ENCODE data around the gene FUOM.

The FUOM gene

DNA sequence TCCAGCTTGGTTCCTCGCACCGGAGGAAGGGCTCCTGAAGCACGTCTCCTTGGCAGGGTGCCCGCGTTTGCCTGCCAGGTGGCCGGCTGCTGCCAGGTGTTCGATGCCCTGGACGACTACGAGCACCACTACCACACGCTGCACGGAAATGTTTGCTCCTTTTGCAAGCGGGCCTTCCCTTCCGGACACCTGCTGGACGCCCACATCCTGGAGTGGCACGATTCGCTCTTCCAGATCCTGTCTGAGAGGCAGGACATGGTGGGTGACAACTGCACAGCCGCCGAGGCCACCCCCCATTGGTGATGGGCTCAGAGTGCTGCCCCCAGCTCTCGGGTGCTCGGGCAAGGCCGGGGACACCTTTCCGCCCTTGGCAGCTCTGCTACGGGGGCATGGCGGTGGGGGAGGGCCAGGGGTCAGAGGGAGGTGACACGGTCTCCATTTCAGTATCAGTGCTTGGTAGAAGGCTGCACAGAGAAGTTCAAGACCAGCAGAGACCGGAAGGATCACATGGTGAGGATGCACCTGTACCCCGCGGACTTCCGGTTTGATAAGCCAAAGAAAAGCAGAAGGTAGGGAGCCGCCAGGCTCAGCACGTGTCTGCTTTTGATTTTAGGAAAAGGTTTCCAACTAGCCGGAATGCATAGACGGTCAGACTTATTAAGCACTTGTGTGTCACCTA lies 48.0 kb downstream of the FUOM start:
- no peak for DNase-seq

DNA sequence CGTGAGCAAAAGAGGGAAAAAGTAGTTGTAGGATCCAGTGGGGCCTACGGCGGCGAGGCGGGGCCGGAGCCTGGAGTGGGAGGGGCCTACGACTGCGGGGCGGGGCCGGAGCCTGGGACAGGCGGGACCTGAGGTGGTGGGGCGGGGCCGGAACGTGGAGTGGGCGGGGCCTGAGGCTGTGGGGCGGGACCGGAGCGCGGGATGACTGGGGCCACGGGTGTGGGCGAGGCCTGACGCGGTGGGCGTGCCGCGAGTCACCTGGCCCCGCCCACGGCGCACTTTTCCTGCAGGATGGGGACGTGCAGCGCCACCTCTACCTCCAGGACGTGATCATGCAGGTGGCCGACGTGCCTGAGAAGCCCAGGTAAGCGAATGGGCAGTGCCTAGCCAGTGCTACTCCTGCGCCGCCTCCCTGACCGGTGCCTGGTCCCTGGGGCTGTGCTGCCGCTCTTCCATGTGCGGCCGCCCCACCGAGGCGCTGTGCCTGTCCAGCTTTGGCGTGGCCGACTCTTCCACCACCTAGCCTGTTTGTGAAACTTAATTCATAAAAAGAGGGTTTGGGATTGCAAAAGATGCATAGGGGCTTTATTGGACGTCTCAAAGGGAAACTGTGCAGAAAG lies 48.6 kb downstream of the FUOM start:
- DNase-seq, result peak; percentile 73

DNA sequence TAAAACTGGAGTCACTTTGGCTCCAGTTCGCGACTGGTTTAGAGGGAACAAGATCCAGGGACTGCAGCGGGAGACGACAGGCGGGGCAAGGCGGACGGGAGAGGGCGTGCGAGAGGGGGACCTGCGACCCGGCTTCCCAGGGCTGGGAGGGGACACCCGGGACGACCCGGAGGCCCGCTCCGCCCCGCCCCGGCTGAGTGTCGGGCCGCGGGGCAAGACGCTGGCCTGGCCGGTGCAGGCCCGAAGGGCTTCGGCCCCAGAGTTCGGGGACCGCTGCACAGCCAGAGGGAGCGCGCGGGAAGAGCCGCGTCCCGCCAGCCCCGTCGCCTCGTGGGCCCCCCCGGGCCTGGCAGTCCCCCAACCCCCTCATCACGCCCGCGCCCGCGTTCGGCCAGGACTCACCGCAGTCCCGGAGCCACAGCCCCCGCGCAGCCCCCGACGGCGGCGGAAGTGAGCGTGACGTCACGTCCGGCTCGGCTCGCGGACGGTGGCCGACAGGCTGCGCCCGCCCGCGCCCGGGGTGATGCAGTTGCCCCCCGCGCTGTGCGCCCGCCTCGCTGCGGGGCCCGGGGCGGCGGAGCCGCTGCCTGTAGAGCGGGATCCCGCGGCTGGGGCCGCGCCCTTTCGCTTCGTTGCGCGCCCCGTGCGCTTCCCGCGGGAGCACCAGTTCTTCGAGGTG lies 49.3 kb downstream of the FUOM start, which contains the start of the genes TUBGCP2 and ZNF511:
Gene TUBGCP2 (minus strand): TSS at position 452 of the 679 bp plus-strand sequence. CDS start 5,931 bp downstream, outside the sequence.
Gene ZNF511 (plus strand): TSS at position 494 of the 679 bp plus-strand sequence. CDS start 30 bp downstream, at position 524.
- DNase-seq, result no peak

DNA sequence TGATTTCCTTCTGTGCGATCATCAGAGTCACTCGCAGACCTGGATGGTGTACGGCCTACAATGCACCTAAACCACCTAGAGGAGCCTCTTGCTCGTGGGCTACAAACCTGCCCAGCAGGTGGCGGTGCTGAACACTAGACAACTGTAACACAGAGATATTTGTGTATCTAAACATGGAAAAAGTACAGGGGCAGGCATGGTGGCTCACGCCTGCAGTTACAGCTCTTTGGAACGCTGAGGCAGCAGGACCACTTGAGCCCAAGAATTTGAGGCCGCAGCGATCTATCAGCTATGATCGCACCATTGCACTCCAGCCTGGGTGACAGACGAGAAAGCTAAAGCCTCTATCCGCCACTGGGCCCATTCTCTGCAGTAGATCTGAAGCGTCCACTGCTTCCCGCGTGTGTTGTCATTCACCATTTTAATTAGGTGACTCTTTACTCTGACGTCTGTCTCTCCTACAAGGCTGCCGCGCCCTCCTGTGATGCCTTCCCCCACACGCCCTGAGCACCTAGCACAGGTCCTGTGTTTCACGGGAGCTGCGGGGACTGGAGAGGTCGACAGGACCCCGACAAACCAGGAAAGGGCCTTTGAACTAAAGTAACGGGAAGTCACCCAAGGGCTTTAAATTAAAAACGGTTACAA lies 49.9 kb downstream of the FUOM start:
- DNase-seq, result no peak

DNA sequence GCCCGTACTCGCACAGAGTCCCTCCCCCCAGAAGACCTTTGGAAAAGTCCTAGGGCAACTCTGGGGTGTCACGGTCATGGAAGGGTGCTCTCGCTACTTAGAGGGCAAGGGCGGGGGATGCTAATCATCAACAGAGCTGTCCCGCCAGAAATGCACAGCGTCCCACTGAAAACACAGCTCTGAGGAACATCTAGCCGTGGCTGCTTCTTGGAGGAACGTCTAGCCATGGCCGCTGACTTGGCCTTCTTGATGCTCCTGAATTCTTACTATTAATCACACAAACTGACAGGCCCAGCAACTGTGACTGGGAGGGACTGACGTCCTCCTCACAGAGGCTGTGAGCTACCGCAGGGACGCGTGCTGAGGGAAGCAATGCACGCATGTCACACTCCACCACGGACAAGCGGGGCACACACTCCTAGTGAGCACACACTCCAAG lies 50.9 kb downstream of the FUOM start:
- no peak for DNase-seq

DNA sequence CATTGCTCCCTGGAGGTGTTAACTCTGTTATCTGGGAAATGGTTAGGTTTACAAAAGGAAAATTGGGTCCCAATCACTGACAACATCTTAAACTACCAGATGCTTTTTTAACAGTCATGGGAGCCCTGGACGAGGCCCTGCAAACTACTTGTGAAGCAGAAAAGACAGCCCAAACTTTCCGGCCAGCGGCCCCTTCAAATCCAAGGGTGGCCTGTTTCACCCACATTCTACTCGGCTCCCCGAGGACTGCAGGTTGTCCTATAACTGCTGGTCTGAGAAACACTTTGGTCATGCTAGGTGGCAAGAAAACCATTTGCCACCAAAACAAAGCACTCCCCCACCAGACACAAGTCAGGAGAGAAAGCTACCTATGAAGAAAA lies 51.7 kb downstream of the FUOM start:
- DNase-seq, result no peak

Data from cortex of kidney (tissue), 1 donor.